Measurements from ENCODE around the gene ZNF195. TPM values are rescaled to one million over a fixed set of nuclear protein-coding genes. Genes with fewer than 3 reads are reported as not detected.
"Not testable (repeated sequence)": the region's sequence is repeated elsewhere in the genome, so short reads cannot be mapped to it uniquely, and the experiment has no call there.

The ZNF195 gene
- 15.0 and 22.9 TPM in 2 replicates for total RNA-seq

DNA sequence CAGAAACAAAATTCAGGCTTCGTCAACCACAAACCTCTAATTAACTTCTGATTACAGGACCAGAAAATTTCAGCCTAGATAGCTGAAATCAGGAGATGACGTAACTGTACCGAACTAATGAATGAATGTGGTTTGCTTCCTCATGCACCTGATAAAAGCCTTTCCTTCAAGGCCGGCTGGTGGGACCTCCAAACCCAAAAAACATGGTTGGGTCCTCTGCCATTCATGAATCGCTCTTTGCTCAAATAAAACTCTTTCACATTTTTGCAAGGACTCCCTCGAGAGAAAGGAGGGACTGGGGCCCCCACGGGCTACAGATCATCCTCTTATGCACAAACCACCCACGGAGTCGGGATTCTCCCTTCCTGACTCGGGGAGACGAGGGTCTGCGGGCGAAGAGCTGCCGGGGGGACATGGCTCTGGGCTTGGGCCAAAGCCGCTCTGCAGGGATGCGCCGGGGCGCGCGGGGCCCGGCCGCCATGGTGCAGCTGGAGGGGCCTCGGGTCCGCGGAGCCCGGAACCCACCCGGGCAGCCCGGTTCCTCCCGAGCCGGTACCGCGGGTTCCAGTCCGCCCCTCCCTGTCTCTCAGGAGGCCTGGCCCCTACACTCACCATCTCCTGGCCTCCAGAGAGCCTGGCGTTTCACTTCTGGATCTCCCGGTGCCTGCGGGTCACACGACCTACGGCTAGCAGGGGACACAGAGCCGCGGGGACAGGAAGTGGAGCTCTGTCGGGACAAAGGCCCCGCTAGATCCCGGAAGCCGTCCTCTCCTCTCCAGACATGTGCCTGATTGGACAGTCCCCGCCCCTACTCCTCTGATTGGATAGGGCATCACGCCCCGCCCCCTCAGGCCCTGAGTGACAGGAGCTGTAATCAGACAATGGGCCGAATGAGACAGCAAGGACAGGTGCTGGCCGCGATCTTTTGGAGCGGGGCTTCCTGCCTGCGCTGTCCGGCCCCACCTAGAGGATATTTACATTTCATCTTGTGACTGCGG is at the start of gene ZNF195:
ZNF195 (minus strand) TSS at position 721 of the 998 bp plus-strand sequence; CDS start at position 615, 106 bp downstream.
- H3K36me3 ChIP-seq (ENCODE audit: control insufficient read depth, insufficient read depth, low read length), result peaks cover 2% of the 10 kb centered on the region
- FAIRE-seq (no peak), DNase-seq (ENCODE audit: low read depth) (peak; percentile 89)
- TF ChIP-seq, protein P1, sequence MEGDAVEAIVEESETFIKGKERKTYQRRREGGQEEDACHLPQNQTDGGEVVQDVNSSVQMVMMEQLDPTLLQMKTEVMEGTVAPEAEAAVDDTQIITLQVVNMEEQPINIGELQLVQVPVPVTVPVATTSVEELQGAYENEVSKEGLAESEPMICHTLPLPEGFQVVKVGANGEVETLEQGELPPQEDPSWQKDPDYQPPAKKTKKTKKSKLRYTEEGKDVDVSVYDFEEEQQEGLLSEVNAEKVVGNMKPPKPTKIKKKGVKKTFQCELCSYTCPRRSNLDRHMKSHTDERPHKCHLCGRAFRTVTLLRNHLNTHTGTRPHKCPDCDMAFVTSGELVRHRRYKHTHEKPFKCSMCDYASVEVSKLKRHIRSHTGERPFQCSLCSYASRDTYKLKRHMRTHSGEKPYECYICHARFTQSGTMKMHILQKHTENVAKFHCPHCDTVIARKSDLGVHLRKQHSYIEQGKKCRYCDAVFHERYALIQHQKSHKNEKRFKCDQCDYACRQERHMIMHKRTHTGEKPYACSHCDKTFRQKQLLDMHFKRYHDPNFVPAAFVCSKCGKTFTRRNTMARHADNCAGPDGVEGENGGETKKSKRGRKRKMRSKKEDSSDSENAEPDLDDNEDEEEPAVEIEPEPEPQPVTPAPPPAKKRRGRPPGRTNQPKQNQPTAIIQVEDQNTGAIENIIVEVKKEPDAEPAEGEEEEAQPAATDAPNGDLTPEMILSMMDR (IDR thresholded peaks at IDR 0.05; ENCODE audit: insufficient read depth, low read length, severe bottlenecking), result no peak
- H3K27me3 ChIP-seq (ENCODE audit: control insufficient read depth, insufficient read depth, low read length), result no peaks in the 10 kb centered on the region
- peak within 1 kb of the TSS; percentile 96 for H3K4me3 ChIP-seq (ENCODE audit: low read depth, low read length)

DNA sequence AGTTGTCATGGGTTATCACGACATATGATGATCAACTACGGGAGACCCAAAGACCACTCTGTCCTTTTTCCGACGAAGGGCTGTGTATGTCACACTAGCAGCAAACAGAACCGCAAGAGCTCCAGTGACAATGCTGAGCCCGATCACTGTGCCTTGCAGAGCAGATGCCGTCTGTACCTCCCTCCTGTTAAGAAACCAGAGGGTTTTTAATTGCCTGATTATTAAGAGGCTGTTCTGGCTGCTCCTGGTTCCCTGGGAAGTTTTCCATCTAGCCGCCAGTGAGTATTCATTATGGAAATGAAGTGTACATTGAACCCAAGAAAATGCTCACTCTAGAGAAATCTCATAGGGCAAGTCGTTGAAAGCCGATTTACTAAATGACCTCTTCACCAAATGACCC is 49.1 kb upstream of the ZNF195 start:
- not testable (repeated sequence) for H3K36me3 ChIP-seq (ENCODE audit: control insufficient read depth, insufficient read depth, low read length); DNase-seq (ENCODE audit: low read depth); FAIRE-seq; H3K27me3 ChIP-seq (ENCODE audit: control insufficient read depth, insufficient read depth, low read length); H3K4me3 ChIP-seq (ENCODE audit: low read depth, low read length)

DNA sequence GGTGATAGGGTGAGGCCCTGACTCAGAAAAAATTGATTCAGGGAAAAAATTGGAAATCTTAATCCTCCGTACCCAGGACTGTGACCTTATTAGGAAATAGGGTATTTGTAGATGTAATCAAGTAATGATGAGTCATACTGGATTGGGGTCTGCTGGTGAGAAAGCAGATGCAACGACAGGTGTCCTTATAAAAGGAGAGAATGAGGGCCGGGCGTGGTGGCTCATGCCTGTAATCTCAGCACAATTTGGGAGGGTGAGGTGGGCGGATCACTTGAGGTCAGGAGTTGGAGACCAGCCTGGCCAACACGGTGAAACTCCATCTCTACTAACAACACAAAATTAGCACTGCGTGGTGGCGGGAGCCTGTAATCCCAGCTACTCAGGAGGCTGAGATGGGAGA is 47.6 kb upstream of the ZNF195 start:
- H3K4me3 ChIP-seq (ENCODE audit: low read depth, low read length); H3K36me3 ChIP-seq (ENCODE audit: control insufficient read depth, insufficient read depth, low read length); H3K27me3 ChIP-seq (ENCODE audit: control insufficient read depth, insufficient read depth, low read length); DNase-seq (ENCODE audit: low read depth); FAIRE-seq: not testable (repeated sequence)

GRCh38 chr11:3423928-3424327 is 45.0 kb upstream of the ZNF195 start:
- H3K36me3 ChIP-seq (ENCODE audit: control insufficient read depth, insufficient read depth, low read length); H3K4me3 ChIP-seq (ENCODE audit: low read depth, low read length); H3K27me3 ChIP-seq (ENCODE audit: control insufficient read depth, insufficient read depth, low read length); DNase-seq (ENCODE audit: low read depth); FAIRE-seq: not testable (repeated sequence)

GRCh38 chr11:3423138-3423731 is 44.3 kb upstream of the ZNF195 start:
- DNase-seq (ENCODE audit: low read depth); H3K36me3 ChIP-seq (ENCODE audit: control insufficient read depth, insufficient read depth, low read length); H3K27me3 ChIP-seq (ENCODE audit: control insufficient read depth, insufficient read depth, low read length); FAIRE-seq: not testable (repeated sequence)
- H3K4me3 ChIP-seq (ENCODE audit: low read depth, low read length), result peak overlapping the region; percentile 53

GRCh38 chr11:3422380-3423137 is 43.6 kb upstream of the ZNF195 start:
- peak; percentile 91 for DNase-seq (ENCODE audit: low read depth)
- not testable (repeated sequence) for H3K36me3 ChIP-seq (ENCODE audit: control insufficient read depth, insufficient read depth, low read length); FAIRE-seq; H3K27me3 ChIP-seq (ENCODE audit: control insufficient read depth, insufficient read depth, low read length)
- H3K4me3 ChIP-seq (ENCODE audit: low read depth, low read length), result peak overlapping the region; percentile 60

GRCh38 chr11:3421608-3422379 is 42.8 kb upstream of the ZNF195 start:
- H3K36me3 ChIP-seq (ENCODE audit: control insufficient read depth, insufficient read depth, low read length); H3K27me3 ChIP-seq (ENCODE audit: control insufficient read depth, insufficient read depth, low read length); DNase-seq (ENCODE audit: low read depth); FAIRE-seq: not testable (repeated sequence)
- peak overlapping the region; percentile 60 for H3K4me3 ChIP-seq (ENCODE audit: low read depth, low read length)

DNA sequence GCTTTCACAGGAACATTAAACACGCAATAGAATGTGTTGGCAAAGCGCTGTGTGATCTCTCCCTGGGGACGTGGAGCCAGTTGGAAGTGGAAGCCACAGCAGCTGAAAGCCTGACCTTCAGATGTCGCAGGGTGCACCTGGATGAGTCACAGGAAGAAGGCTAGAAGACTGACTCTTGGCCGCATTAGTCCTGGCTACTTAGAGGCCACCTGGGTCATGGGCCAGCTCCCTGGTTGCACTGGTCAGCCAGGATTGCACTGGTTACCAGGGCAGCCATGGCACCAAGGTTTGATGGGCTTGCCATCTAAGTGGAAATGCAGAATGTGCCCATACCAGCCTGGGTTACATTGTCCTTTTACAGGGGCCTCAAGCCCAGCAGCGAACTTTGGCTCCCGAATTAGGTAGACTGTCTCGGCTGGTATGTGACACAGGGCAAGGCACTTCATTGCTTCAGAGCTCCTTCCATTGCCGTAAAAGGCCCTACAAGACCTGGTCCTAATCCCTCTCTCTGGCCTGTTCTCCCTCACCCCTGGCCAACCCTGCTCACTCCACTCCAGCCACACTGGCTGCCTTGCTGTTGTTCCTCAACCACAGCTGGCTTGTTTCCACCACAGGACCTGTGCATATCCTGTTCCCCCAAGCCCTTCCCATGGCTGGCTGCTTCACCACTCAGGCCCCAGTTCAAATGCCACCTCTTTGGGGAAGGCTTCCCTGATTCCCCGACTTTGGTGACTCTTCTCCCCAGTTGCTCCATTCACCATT is 41.5 kb upstream of the ZNF195 start:
- DNase-seq (ENCODE audit: low read depth); H3K4me3 ChIP-seq (ENCODE audit: low read depth, low read length); FAIRE-seq; H3K36me3 ChIP-seq (ENCODE audit: control insufficient read depth, insufficient read depth, low read length); H3K27me3 ChIP-seq (ENCODE audit: control insufficient read depth, insufficient read depth, low read length): not testable (repeated sequence)

DNA sequence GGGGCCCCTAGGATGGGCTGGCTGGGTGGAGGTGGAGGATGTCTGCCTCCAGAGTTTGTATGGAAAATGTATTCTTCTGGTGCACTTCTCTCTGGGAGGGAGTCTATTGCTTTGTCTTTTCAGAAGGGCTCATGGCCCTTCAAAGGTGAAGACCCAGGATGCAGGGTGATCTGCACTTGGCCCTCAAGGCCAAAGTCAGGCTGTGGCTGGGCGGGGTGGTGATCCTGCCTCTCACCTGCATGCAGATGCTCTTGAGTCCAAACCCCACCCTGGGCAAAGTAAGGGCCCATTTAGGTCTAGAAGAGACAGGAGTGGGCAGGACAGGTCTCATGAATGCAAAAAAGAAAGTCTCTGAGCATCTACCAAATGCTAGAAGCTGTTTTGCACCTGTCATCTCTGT is 40.5 kb upstream of the ZNF195 start:
- not testable (repeated sequence) for H3K36me3 ChIP-seq (ENCODE audit: control insufficient read depth, insufficient read depth, low read length); H3K4me3 ChIP-seq (ENCODE audit: low read depth, low read length); DNase-seq (ENCODE audit: low read depth); FAIRE-seq; H3K27me3 ChIP-seq (ENCODE audit: control insufficient read depth, insufficient read depth, low read length)
